GM19372 (cell line): Measurements from ENCODE around the gene CXCL17.

Experiments
- ATAC-seq: cut with Tn5 transposase; IDR thresholded peaks from one replicate; pipeline ENCODE4 v1.9.1; 2021; ENCODE audit warnings: mild to moderate bottlenecking, low read depth, moderate library complexity; ENCODE audit not compliant: unreplicated experiment

CXCL17 gene

DNA sequence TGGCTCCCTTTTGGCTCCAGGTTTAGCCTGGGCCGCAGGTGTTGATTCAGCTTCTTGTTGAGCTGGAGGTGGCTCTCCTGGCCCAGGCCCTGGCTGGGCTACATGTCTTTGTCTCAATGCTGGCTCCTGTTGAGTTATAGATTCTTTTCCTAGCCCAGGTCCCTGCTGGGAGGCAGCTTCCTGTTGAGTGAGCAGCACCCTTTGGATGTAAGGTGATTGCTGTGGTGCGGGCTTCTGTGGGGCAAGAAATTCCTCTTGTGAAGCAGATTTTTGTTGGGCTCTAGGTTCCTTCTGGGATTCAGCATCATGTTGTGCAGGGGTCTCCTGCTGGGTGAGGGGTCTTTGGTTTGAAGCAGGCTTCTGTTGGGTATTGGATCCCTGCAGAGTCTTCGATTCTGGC, 16.1 kb downstream of the CXCL17 start:
- ATAC-seq: no peak

DNA sequence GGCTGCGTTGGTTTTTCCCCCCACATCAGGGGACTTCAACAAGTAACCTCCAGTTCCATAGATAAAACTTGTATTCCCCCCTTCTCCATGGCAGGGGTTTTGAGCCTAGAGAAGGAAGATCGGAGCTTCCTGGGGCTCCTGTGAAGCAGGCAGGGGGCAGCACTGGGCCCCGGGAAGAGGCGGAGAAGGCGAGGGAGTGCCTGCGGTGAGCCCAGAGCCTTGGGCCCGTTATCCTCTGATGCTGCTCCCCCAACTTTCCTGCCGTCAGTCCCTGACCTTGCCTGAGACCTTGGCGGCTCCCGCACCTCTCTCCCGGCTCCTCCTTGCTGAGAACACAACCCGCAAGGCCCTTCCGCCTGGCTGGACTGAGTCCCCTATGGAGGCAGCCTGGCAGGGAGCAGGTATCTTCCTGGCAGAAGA, 18.0 kb downstream of the CXCL17 start:
- no peak for ATAC-seq

DNA sequence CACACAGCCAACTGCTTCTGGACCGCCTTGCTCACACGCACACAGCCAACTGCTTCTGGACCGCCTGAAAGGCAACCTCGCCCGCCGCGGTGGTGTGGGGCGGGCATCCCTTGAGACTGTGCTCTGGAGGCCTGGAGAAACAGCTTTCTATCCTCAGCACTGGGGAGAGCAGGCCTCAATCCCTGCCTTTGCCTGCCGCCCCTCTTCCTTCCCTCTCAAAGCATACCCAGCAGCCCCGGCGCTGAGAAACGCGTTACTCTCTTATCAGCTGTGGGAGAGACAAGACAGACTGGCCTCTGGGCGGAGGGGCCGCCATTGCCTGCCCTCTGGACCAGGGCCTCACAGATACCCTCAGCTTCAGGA, 18.4 kb downstream of the CXCL17 start:
- ATAC-seq: no peak

DNA sequence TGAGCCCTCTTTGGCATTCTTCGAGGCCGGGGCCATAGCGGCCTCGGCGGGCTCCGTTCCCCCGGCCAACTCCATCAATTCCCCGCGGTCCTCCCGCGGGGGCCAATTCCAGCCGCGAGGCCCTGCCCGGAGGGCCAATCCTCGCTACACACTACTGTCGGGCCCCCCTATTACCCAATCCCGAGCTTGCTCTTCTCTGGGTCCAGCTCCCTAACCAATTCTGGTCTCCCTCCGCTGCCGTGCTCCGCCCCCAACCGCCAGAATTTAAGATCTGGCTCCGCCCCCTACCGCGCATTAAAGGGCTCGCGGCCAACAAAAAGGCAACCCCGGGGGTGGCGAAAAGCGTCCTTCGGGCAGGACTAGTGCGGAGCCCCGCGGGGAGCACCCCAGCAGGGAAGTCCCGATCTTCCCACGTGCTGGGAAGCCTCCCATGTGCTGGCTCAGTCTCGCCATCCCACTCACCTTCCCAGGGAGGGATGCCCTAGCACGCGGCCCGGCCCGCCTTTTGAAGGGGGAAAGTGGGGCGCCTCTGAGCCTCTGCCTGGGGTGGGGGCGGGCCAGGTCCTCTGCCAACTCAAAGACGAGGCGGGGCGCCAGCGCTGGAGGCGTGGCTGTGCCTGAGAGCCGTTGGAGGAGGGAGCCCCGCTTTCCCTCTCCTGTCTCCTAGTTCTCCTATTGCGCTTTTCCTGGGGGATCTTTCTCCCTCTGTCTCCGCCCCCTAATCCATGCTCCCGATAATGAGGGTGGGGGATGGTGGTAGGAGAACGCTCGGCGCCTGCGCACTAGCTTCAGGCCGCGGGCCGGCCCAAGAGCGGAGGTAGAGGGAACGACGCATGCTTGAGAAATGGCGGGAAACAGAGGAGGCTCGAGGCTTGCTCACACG, 19.0 kb downstream of the CXCL17 start:
- ATAC-seq: peak; percentile 90

DNA sequence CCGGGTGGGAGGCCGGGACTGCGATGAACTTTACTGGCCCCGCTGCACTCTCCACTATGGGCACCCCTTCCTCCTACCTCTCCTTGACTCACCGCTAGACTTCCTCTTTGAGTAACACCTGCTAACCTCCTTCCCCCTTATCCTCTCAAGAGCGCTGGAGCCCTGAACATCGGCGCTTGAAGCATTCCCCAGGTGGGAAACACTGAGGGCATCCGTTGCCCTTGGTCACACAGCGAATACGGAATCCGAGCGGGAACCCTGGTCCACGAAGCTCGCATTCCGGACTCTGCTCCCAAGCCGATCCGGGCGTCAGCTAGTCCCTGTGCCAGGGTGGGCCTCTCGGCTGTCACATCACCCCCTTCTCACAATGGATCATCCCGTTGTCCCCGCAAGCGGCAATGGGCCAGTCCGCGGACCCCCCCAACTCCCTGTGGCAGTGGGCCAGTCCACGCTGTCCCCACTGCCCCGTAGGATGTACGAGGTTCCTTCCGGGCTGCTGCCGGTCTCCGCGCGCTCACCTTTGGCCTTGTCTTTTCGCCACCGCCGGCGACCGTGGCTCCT, 19.8 kb downstream of the CXCL17 start:
- peak; percentile 35 for ATAC-seq

DNA sequence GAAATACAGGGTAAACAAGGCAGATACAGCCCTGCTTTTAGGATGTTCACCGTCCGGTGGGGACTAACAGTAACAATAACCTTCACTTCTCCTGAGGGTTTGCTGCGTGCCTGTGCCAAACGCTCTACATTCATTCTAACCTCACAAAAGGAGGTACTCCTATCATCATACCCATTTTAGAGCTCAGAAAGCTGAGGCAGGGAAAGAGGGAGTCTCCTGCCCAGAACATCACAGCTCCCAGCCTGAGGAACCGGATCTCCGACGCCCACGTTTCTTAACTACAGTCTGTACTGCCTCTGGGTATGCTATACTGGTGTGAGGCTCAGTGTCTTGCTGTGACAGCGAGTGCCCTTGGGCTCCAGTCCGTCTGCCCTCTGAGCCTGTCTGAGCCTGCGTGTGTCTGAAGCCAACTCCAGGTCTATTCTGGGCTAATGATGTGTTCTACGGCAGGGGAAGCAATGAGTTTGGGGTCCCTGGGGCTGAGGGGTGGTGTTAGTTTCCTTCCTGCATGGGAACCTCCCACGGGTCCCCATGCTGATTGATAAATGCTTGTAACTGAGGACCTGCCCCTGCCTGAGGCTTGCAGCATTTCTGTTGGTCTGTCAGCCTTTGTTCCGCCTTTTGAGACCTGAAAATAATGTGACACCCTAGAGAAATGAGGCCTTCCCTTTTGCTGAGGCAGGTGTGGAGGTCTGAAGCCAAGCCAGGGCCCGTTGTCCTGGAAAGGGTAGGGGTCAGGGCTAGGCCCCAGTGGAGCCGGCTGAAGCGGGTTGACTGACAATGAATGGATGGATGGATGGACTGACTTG, 20.4 kb downstream of the CXCL17 start:
- peak; percentile 8 for ATAC-seq

DNA sequence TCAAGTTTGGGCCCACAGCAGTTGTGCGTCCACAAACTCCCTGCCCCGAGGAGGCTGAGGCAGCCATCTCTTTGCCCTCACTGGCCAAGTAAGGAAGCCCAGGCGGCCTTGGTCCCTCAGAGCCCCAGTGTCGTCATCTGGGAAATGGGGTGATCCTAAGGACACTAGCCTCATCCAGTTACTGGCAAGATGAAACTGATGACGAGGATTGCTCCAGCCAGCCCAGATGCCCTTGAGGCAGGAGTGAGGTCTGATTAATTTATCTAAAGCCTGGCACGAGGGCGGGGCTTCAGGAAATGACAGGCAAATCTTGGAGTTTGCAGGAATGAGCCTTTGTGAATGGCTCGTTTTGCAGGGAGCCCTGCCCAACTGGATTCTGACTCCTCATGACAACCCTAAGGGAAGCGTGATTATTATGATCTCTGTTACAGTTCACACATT, 21.1 kb downstream of the CXCL17 start:
- no peak for ATAC-seq

DNA sequence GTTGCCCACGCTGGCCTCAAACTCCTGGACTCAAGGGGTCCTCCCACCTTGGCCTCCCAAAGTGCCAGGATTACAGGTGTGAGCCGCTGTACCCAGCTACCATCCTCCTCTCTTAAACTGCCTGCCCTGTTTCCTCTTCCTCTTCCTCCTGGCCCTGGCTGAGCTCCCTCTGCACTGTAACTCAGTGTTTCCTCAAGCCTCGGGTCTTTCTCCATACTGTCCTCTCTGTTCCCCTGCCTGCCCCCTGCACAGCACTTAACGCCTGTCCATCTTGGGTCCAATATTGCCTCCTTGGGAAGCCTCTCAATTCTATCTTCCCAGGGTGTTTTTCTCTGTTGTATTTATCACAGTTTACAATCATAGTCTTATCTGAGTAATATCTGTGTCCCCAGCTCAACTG, 21.6 kb downstream of the CXCL17 start:
- no peak for ATAC-seq

DNA sequence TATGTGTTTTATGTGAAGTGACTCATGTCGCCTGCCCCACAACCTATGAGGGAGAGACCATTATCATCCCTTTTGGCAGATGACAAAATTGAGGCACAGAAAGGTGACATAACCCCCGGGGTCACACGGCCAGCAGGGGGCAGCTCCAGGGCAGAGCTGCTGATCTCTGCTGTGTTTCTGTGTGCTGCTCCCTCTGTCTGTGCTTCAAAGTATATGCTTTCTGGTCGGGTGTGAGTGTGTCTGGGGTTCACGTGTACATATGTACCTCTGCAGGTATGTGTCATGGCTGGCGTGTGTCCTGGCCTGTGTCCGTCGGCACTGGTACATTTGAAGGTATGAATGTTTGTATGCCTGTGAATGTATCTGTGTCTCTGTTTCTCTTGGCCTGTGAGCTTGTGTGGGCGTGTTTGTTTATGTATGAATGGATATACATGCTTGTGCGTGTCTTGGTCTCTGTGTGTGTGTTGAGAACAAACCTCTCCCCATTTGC, 22.6 kb downstream of the CXCL17 start:
- ATAC-seq: no peak

DNA sequence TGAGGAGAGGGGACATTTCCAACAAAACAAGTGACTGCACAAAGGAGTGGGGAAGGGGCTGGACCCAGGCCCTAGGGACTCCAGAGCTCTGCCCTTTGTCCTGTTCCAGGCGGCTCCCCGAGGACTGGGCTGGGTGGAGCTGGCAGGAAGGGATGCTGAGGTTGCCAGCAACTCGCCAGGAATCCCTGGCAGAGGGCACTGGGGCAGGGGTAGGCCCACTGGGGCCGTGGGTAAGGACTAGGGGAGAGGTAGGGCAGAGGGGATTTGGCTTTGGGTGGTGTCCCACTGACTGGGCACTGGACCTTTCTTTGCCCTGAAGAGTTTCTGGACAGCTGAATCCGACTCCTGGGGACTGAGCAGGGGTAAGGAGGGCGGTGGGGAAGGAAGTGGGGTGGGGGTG, 23.4 kb downstream of the CXCL17 start:
- ATAC-seq: no peak

DNA sequence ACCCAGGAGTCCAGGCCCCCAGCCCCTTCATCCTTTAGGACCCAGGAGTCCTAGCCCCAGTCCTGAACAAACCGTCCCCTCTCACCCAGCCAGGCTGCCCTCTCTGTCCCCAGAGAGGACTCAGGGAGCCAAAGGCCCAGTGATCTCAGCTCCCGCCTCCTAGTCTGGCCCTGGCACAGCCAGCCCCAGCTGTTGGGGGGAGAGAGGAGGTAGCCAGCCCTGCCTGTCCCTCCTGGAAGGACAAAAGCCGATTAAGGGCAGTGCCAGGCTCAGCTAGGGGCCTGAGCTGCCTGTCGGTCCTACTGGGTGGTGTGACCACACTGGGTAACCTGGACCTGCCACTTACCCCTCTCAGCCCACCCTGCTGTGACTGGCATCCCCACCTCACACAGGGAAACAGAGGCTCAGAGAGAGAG, 30.1 kb downstream of the CXCL17 start:
- no peak for ATAC-seq

DNA sequence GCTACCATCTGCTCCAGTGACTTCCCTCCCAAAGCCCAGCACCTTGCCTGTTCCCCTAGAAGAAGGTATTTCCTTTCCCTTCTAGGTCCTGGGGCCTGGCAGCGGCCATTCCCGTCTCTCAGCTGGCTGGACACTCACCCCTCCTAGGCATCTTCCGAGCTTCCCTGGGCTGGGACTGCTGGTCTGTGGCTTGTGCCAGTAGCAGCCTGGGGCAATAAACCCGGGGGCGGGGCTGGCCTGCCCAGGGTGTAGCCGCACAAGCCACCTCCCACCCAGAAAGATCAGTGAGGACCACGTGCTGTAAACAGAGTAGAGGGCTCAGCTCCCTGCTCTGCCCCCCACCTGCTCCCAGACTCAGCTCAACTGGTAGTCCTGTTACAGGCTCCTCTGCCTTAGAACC, 30.5 kb downstream of the CXCL17 start:
- ATAC-seq: no peak

DNA sequence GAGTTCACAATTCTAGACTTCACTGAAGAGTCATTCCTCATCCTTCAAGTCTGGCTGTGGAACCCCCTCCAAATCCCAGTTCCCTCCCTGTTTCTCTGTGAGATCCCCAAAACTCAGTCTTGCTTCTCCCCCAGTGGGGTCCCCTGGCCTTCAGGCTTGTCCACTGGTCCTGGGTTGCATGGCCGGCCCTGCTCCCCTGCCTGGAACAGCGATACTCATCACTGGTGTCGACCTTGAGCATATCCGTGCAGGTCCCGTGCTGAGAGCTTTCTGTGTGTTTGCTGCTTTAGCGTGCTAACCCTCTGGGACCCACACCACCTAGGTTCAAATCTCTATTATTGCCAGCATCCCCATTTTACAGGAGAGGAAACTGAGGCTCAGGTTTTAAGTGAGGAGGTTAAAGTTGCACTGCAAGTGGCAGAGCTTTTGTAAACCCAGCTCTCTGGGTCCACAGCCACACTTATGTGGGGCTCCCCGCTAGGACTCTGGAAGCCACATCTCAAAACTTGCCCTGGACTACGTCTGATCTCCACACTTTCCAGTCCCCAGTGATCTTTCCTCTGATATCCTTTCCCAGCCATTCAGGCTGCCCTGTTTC, 31.1 kb downstream of the CXCL17 start:
- ATAC-seq: no peak

DNA sequence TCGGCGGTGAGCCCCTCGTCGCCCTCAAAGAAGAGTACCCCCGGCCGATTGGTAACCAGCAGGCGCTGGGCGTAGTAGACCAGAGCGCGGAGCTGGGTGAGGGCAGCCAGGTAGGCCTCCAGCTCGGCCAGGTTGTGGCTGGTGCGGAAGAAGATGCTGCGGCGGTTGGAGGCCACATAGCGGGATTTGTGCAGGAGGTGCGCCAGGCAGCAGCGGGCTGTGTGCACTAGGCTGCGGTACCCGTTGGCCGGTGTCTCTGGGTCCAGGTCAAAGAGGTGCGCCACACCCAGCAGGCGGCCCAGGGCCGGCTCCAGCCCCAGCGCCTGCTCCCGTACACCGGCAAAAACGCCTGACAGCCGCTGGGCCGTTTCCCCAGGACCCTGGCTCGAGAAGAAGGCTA, 32.4 kb downstream of the CXCL17 start:
- ATAC-seq: no peak

DNA sequence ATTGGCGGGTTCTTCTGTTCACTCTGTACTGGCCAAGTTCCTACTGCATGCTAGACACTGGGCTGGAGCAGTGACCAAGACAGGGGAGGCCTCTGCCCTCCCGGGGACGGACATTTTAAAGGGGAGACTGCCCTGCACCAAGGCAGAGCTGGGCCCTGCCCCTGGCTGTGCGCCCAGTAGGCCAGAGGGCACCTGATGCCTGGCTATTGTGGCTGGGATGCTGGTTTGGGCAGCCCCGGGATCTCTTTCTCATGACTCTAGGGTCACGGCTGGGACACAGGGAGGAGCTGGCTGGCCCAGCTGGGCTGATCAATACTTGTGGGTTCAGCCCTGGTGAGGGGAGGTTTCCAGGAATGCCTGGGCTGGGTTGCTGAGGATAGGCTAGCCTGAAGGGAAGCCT, 33.3 kb downstream of the CXCL17 start:
- no peak for ATAC-seq

DNA sequence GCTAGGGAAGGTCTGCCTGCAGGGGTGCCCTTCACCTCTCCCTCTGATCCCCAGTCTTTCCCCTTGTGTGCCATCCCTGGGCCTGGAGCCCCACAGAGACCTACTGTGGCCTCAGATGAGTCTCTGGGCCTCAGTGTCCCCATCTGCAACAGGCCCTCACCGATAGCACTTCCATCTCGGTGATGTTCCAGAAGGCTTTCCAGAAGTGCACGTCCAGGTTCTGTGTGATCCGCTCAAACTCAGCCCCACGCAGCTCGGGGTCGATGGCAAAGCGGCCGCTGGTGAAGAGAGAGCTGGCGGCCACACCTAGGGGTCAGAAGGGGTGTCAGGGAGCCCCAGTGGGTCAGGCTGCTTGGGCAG, 35.0 kb downstream of the CXCL17 start:
- no peak for ATAC-seq

DNA sequence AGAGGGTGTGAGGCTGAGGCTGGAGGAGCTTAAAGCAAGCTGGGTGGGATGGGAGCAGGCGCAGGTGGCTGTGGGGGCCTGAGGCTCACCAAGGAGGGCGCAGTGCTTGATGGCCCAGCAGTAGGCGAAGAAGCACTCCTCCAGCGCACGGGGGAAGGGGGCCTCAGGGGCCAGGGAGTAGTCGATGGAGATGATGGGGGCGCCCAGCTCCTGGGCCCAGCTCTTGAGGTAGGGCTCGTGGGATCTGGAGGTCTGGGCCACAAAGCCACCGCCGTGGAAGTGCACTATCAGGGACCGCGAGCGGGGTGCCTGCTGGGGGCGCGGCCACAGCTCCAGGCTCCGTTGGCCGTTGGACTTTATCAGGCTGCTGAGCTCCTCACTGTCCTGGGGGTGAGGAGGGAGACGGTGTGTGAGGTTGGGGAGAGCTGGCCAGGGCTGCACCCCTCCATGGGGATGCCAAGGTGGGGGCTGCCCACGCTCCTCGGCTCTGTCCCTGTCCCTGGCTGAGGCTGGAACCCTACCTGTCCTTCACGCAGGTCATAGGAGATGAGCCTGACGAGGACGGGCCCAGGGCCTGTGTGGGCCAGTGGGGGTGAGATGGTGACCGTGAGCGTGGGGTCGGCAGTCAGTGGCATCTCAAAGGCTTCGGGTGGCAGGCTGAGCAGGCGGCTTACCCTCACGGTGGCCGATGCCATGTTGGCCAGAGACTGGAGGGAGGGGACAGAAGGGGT, 35.5 kb downstream of the CXCL17 start:
- no peak for ATAC-seq

DNA sequence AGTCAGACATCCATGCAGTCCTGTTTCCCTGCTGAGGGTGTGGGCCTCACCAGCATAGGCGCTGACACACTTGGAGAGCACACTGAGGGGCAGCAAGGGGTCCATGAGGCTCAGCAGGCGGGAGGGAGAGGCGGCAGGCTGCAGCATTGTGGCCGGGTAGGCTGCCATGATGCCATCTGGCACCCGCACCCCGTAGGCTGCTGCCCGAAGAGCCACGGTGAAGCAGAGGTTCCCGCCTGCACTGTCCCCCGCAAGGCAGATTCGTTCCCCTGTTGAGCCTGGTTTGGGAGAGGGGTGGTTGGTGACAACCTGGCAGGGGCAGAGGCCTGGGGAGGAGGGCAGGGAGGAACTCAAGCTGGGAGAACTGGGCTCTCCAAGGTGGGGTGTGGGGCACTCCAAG, 36.6 kb downstream of the CXCL17 start:
- ATAC-seq: no peak

DNA sequence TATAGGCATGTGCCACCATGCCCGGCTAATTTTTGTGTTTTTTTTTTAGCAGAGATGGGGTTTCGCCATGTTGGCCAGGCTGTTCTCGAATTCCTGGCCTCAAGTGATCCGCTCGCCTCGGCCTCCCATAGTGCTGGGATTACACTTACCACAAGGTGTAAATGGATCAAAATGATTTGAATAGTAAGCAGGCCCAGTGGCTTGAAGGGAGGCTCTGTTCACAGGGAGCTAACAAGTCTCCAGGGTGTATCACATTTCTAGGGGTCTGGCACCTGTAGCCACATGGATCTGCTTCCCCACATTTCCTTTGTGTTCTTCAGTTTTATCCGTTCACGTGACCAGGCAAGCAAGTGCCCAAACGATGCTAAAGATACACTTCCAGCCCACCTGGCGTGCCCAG, 39.2 kb downstream of the CXCL17 start:
- no peak for ATAC-seq

DNA sequence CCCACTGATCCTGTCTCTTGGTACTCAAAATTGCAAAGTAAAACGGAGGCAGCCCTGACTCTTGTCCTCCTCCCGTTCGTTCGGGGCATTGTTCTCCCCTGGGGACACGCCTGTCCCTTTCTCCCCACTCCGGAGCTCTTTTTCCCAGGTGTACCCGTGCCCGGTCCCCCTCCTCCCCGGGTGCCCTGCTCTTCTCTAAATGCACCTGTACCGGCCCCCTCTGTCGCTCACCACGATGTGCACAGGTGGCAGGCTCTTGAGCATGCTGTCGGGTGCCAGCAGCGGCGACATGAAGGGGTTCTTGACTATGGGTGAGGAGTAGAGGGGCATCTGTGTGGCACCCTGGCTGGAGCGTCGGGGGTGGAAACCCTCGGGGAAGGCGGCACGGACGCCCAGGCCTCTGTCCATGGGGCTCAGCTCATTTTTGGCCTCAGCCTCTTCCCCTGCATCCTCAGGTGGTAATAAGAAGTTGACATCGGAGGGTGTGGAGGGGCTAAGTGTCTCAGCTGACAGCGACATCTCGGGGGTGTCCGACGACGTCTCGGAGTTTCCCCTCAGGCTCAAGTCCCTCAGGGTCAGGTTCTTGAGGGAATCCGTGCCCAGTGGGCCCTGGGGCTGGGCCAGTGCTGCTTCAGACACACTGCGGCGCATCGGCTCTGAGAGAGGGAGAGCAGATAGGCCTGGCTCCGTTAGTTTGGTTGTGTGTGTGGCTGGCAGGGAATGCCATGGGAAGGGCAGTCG, 40.2 kb downstream of the CXCL17 start:
- ATAC-seq: no peak
